WTC11 (cell line): Measurements from ENCODE around the gene LOC128125822.
A peak's percentile ranks its signal among the peaks of the same experiment; 100 is the strongest.

Experiments
- ATAC-seq: fragments of 200-7000 bp; cut with Tn5 transposase; 2 replicates; pipeline ENCODE4 v1.10.0; 2021; ENCODE audit warnings: mild to moderate bottlenecking, moderate library complexity
- CTCF ChIA-PET: fragments of 300-600 bp; sonication (Branson Sonifier 250); formaldehyde crosslinking; loops from one replicate; lab custom pipeline; 2021; ENCODE audit warnings: antibody characterized with exemption; lab: Charles Lee
- POLR2A ChIA-PET: fragments of 350-600 bp; sonication (Branson Sonifier 250); formaldehyde crosslinking; loops from one replicate; lab custom pipeline; 2021; ENCODE audit warnings: antibody characterized with exemption; lab: Charles Lee
- DNase-seq: peaks from one replicate; pipeline ENCODE4 v3.0.0; 2021; ENCODE audit warnings: low spot score
- H3K27ac Mint-ChIP-seq: 2 replicates; pipeline ENCODE4 v1.8.0; 2021; ENCODE audit warnings: mixed read lengths
- H3K27me3 Mint-ChIP-seq: 2 replicates; pipeline ENCODE4 v1.8.0; 2021; ENCODE audit warnings: low read depth, mild to moderate bottlenecking, moderate library complexity, mixed read lengths
- H3K36me3 Mint-ChIP-seq: 2 replicates; pipeline ENCODE4 v1.8.0; 2021; ENCODE audit warnings: mixed read lengths
- H3K4me1 Mint-ChIP-seq: 2 replicates; pipeline ENCODE4 v1.8.0; 2022; ENCODE audit warnings: mixed read lengths
- H3K4me3 Mint-ChIP-seq: 2 replicates; pipeline ENCODE4 v1.8.0; 2021; ENCODE audit warnings: mild to moderate bottlenecking, moderate library complexity, mixed read lengths
- H3K9me3 Mint-ChIP-seq: 2 replicates; pipeline ENCODE4 v1.8.0; 2021; ENCODE audit warnings: mixed read lengths
- ARID4B ChIP-seq: sonication (generic); formaldehyde crosslinking; IDR thresholded peaks from 2 replicates; pipeline ENCODE4 v1.8.0; 2023; ENCODE audit warnings: missing genetic modification reagents, mild to moderate bottlenecking, borderline replicate concordance
- CBFB ChIP-seq: sonication (generic); formaldehyde crosslinking; IDR thresholded peaks from 2 replicates; pipeline ENCODE4 v1.8.1; 2022; ENCODE audit warnings: mild to moderate bottlenecking, low read depth, missing genetic modification reagents
- EMX1 ChIP-seq: fragments of 250-450 bp; sonication (Bioruptor Pico); IDR thresholded peaks from 2 replicates; pipeline ENCODE4 v1.8.0; 2021; ENCODE audit warnings: mild to moderate bottlenecking
- GABPB1 ChIP-seq: sonication (generic); formaldehyde crosslinking; IDR thresholded peaks from 2 replicates; pipeline ENCODE4 v1.8.1; 2023; ENCODE audit warnings: mild to moderate bottlenecking, missing genetic modification reagents
- MAX ChIP-seq: sonication (generic); formaldehyde crosslinking; IDR thresholded peaks from 2 replicates; pipeline ENCODE4 v1.8.0; 2022; ENCODE audit warnings: mild to moderate bottlenecking, missing genetic modification reagents
- ZBTB43 ChIP-seq: sonication (generic); formaldehyde crosslinking; IDR thresholded peaks from 2 replicates; pipeline ENCODE4 v1.8.1; 2023; ENCODE audit warnings: mild to moderate bottlenecking, missing genetic modification reagents
- ZNF512 ChIP-seq: sonication (generic); formaldehyde crosslinking; IDR thresholded peaks from 2 replicates; pipeline ENCODE4 v1.8.1; 2022; ENCODE audit warnings: missing genetic modification reagents, borderline replicate concordance
- TF ChIP-seq, protein P1 (sequence below): fragments of 200-600 bp; IDR thresholded peaks from 2 replicates; pipeline ENCODE4 v1.8.0; 2022; ENCODE audit warnings: antibody characterized with exemption

Gene LOC128125822

GRCh38 chr6:63567966-63568365, 4.3 kb upstream of the LOC128125822 start (continued):
- TF ChIP-seq ARID4B (CRISPR knock-in tag) = no peak
- no peak for TF ChIP-seq EMX1 (CRISPR knock-in tag)
- TF ChIP-seq, protein P1, sequence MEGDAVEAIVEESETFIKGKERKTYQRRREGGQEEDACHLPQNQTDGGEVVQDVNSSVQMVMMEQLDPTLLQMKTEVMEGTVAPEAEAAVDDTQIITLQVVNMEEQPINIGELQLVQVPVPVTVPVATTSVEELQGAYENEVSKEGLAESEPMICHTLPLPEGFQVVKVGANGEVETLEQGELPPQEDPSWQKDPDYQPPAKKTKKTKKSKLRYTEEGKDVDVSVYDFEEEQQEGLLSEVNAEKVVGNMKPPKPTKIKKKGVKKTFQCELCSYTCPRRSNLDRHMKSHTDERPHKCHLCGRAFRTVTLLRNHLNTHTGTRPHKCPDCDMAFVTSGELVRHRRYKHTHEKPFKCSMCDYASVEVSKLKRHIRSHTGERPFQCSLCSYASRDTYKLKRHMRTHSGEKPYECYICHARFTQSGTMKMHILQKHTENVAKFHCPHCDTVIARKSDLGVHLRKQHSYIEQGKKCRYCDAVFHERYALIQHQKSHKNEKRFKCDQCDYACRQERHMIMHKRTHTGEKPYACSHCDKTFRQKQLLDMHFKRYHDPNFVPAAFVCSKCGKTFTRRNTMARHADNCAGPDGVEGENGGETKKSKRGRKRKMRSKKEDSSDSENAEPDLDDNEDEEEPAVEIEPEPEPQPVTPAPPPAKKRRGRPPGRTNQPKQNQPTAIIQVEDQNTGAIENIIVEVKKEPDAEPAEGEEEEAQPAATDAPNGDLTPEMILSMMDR = no peak
- TF ChIP-seq, all 79 proteins: peak for 0

DNA sequence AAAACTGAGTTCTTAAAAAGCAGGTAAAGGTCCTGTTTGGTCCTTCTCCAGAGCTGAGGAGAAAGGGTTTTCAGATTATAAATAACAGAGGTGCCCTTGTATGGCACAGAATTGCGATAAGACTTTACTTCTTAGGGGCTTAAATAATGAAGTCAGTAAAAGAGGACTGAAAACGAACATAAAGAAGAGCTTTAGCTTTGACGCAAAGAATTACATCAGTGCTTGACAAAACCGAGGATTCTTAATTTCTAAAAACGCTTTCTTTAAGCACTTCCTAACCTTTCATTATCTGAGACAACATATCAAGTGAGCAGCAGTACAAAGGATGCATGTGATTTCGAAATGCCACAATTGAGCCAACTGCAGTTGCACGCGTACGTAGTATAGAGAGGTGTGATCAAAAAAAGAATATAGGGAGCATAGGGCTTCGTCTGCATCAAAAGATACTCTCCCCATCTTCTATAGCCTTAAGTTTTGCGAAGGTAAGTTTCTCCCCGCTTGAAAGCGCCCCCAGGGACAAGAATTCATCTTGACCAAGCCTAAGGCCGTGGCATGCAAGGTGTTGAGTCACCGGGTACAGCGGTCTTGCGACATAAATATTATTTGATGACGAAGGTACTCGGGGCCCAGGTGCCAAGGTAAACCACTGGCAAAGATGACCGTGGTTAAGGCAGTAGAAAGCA, 778 bp upstream of the LOC128125822 start:
- ATAC-seq = no peak
- peaks cover 31% of the 10 kb centered on the region for H3K27me3 Mint-ChIP-seq
- DNase-seq = peak; percentile 13

GRCh38 chr6:63572747-63573075, 431 bp downstream of the LOC128125822 start:
- TF ChIP-seq MAX (CRISPR knock-in tag) = no peak
- TF ChIP-seq ZNF512 (CRISPR knock-in tag) = no peak
- TF ChIP-seq CBFB = no peak
- DNase-seq (no peak), ATAC-seq (no peak)
- Mint-ChIP-seq H3K4me3 (peak overlapping the region; percentile 94), H3K36me3 (peaks cover 33% of the 10 kb centered on the region), H3K27me3 (peaks cover 26% of the 10 kb centered on the region; the same call in 1 of the 2 replicates), H3K27ac (no peak overlapping the region), H3K4me1 (peaks cover 30% of the 10 kb centered on the region), H3K9me3 (peaks cover 6% of the 10 kb centered on the region)
- POLR2A ChIA-PET = interaction anchor here (1.3 to 1.5 kb wide), 2 partner anchors 63 to 108 kb away, joined by 8 to 14 read pairs; partner anchors contain the start of gene PHF3
- CTCF ChIA-PET = interaction anchor here (2.3 kb wide), 1 partner anchor 25 kb away, joined by 16 read pairs; no protein-coding TSS in a partner anchor

More for the DNA sequence above, 778 bp upstream of the LOC128125822 start:
- Mint-ChIP-seq H3K9me3 (peaks cover 18% of the 10 kb centered on the region), H3K27ac (peak overlapping the region; percentile 97), H3K4me1 (peaks cover 31% of the 10 kb centered on the region), H3K4me3 (peak overlapping the region; percentile 82), H3K36me3 (peaks cover 28% of the 10 kb centered on the region)
- ChIA-PET POLR2A (no interaction called here), CTCF (no interaction called here)
- TF ChIP-seq GABPB1 (CRISPR knock-in tag) (peak; percentile 49), ZBTB43 (CRISPR knock-in tag) (no peak)
